ENCODE data around the gene BLOC1S6. TPM values are rescaled to one million over a fixed set of nuclear protein-coding genes. Genes with fewer than 3 reads are reported as not detected.

BLOC1S6 gene
- total RNA-seq, 5 donors from 2014 or later (not counting 1 experiment from before 2014, with no cell fraction given), result 37.5 to 59.5 (median 40.5) TPM

GRCh38 chr15:45634432-45635190 lies 47.4 kb downstream of the BLOC1S6 start, which contains the start of gene SQOR:
Gene SQOR (plus strand): TSS chr15:45635029. CDS start chr15:45658924, 23,895 bp downstream.
- H3K4me1 Mint-ChIP-seq, result peaks cover 38 to 48% (median 47%) of the 10 kb centered on the region in 3 donors
- no peaks in the 10 kb centered on the region for H3K9me3 Mint-ChIP-seq
- ATAC-seq (replicated peaks in 1 of 4) (peak; percentile 69 to 79 (median 74)), DNase-seq (peak; percentile 26 to 73 (median 53))
- Histone ChIP-seq H3K27ac (ENCODE audit: low read length) (peak within 1 kb of the TSS; percentile 79), H3K4me3 (ENCODE audit: control insufficient read depth in 1 of 2, extremely low read depth in 1 of 2, low read length in 1 of 2) (peak within 1 kb of the TSS; percentile 93 to 96), H3K27me3 (replicated peaks in 1 of 2; ENCODE audit: control insufficient read depth in 2 of 2, extremely low read depth in 1 of 2, insufficient read depth in 2 of 2, low read length in 1 of 2) (no peaks in the 10 kb centered on the region), H3K4me1 (ENCODE audit: control insufficient read depth in 1 of 2, extremely low read depth in 1 of 2, insufficient read depth in 2 of 2, low read length in 2 of 2) (peaks cover 15 to 39% of the 10 kb centered on the region in 2 experiments), H3K36me3 (ENCODE audit: control insufficient read depth in 2 of 2, extremely low read depth in 1 of 2, insufficient read depth in 1 of 2, low read length in 1 of 2) (no peaks in the 10 kb centered on the region), H3K9me3 (no peaks in the 10 kb centered on the region)
- peak within 1 kb of the TSS; percentile 93 to 99 (median 96) for H3K4me3 Mint-ChIP-seq
- H3K27me3 Mint-ChIP-seq, result no peaks in the 10 kb centered on the region
- peaks cover 6% of the 10 kb centered on the region for H3K36me3 Mint-ChIP-seq
- WGBS (ENCODE audit: insufficient coverage), result 2% methylated on average over 53 of the region's 53 CpGs
- ChIA-PET CTCF (interaction anchor here (0.6 to 1.5 kb wide), 2 partner anchors 48 to 173 kb away, joined by 3 to 4 read pairs; partner anchors contain the start of gene BLOC1S6 (in 1 of the 2)), POLR2A (interaction anchor here in 1 of 2 donors (1.0 kb wide), 1 partner anchor 47 kb away, joined by 5 read pairs; the partner anchor contains the start of gene BLOC1S6)
- H3K27ac Mint-ChIP-seq, result peak within 1 kb of the TSS; percentile 97 to 98

- Mint-ChIP-seq H3K36me3 (peaks cover 9% of the 10 kb centered on the region), H3K27me3 (no peaks in the 10 kb centered on the region), H3K27ac (peak overlapping the region; percentile 97 to 98), H3K4me1 (peaks cover 44 to 54% (median 53%) of the 10 kb centered on the region in 3 donors), H3K4me3 (peak overlapping the region; percentile 93 to 99 (median 96)), H3K9me3 (no peaks in the 10 kb centered on the region)
- ChIA-PET POLR2A (interaction anchor here in 1 of 2 donors (1.0 kb wide), 1 partner anchor 48 kb away, joined by 5 read pairs; the partner anchor contains the start of gene BLOC1S6), CTCF (interaction anchor here in 1 of 2 donors (1.5 kb wide), 1 partner anchor 48 kb away, joined by 4 read pairs; the partner anchor contains the start of gene BLOC1S6)
- peaks cover 0 to 5% of the 10 kb centered on the region in 2 donors for H3K36me3 ChIP-seq (ENCODE audit: control insufficient read depth in 2 of 2, extremely low read depth in 1 of 2, insufficient read depth in 1 of 2, low read length in 1 of 2)
- peaks cover 15 to 39% of the 10 kb centered on the region in 2 experiments for H3K4me1 ChIP-seq (ENCODE audit: control insufficient read depth in 1 of 2, extremely low read depth in 1 of 2, insufficient read depth in 2 of 2, low read length in 2 of 2)
- DNase-seq, result peak; percentile 9 to 75 (median 54)
- ATAC-seq (replicated peaks in 1 of 4), result peak; percentile 58 to 67 (median 62)
- H3K27ac ChIP-seq (ENCODE audit: low read length), result peak overlapping the region; percentile 79
- H3K27me3 ChIP-seq (replicated peaks in 1 of 2; ENCODE audit: control insufficient read depth in 2 of 2, extremely low read depth in 1 of 2, insufficient read depth in 2 of 2, low read length in 1 of 2), result no peaks in the 10 kb centered on the region
- WGBS (ENCODE audit: insufficient coverage), result 0% methylated on average over 24 of the region's 29 CpGs
- peak overlapping the region; percentile 93 to 96 for H3K4me3 ChIP-seq (ENCODE audit: control insufficient read depth in 1 of 2, extremely low read depth in 1 of 2, low read length in 1 of 2)
- H3K9me3 ChIP-seq, result no peaks in the 10 kb centered on the region
These were observed 48.0 kb downstream of the BLOC1S6 start for GRCh38 chr15:45635191-45635638.

GRCh38 chr15:45635763-45636292 lies 48.6 kb downstream of the BLOC1S6 start:
- Histone ChIP-seq H3K4me3 (ENCODE audit: control insufficient read depth in 1 of 2, extremely low read depth in 1 of 2, low read length in 1 of 2) (peak overlapping the region; percentile 93 to 96), H3K4me1 (ENCODE audit: control insufficient read depth in 1 of 2, extremely low read depth in 1 of 2, insufficient read depth in 2 of 2, low read length in 2 of 2) (peaks cover 15 to 39% of the 10 kb centered on the region in 2 experiments), H3K27ac (ENCODE audit: low read length) (peak overlapping the region; percentile 79), H3K36me3 (ENCODE audit: control insufficient read depth in 2 of 2, extremely low read depth in 1 of 2, insufficient read depth in 1 of 2, low read length in 1 of 2) (peaks cover 0 to 7% of the 10 kb centered on the region in 2 donors), H3K27me3 (replicated peaks in 1 of 2; ENCODE audit: control insufficient read depth in 2 of 2, extremely low read depth in 1 of 2, insufficient read depth in 2 of 2, low read length in 1 of 2) (no peaks in the 10 kb centered on the region), H3K9me3 (no peaks in the 10 kb centered on the region)
- Mint-ChIP-seq H3K36me3 (peaks cover 9% of the 10 kb centered on the region), H3K9me3 (no peaks in the 10 kb centered on the region), H3K4me1 (peaks cover 45 to 61% (median 59%) of the 10 kb centered on the region in 3 donors), H3K27me3 (no peaks in the 10 kb centered on the region), H3K27ac (peak overlapping the region; percentile 97 to 98), H3K4me3 (peak overlapping the region; percentile 93 to 99 (median 96))
- DNase-seq, result no peak
- POLR2A ChIA-PET, result interaction anchor here in 1 of 2 donors (1.0 kb wide), 1 partner anchor 48 kb away, joined by 5 read pairs; the partner anchor contains the start of gene BLOC1S6
- CTCF ChIA-PET, result no interaction called here
- WGBS (ENCODE audit: insufficient coverage), result 17% methylated on average over 1 of the region's 17 CpGs
- ATAC-seq (replicated peaks in 1 of 4), result no peak

GRCh38 chr15:45637141-45637540 lies 50.0 kb downstream of the BLOC1S6 start:
- Mint-ChIP-seq H3K9me3 (no peaks in the 10 kb centered on the region), H3K27ac (peak overlapping the region; percentile 90 to 94), H3K36me3 (peaks cover 9% of the 10 kb centered on the region), H3K4me3 (peak overlapping the region; percentile 79 to 93 (median 84)), H3K4me1 (peaks cover 56 to 69% (median 67%) of the 10 kb centered on the region in 3 donors), H3K27me3 (no peaks in the 10 kb centered on the region)
- DNase-seq, result no peak
- no peak for ATAC-seq (replicated peaks in 1 of 4)
- ChIA-PET CTCF (interaction anchor here in 1 of 2 donors (0.6 to 1.5 kb wide), 9 partner anchors 23 to 430 kb away, joined by 3 to 6 read pairs (median 4); partner anchors contain the start of gene BLOC1S6), POLR2A (interaction anchor here (0.6 to 1.0 kb wide), 7 partner anchors 10 to 1883 kb away, joined by 3 to 5 read pairs (median 3); partner anchors contain the start of gene BLOC1S6 (in 1 of the 2))
- peaks cover 0 to 7% of the 10 kb centered on the region in 2 donors for H3K36me3 ChIP-seq (ENCODE audit: control insufficient read depth in 2 of 2, extremely low read depth in 1 of 2, insufficient read depth in 1 of 2, low read length in 1 of 2)
- peak overlapping the region; percentile 69 for H3K27ac ChIP-seq (ENCODE audit: low read length)
- no peaks in the 10 kb centered on the region for H3K27me3 ChIP-seq (replicated peaks in 1 of 2; ENCODE audit: control insufficient read depth in 2 of 2, extremely low read depth in 1 of 2, insufficient read depth in 2 of 2, low read length in 1 of 2)
- H3K4me1 ChIP-seq (ENCODE audit: control insufficient read depth in 1 of 2, extremely low read depth in 1 of 2, insufficient read depth in 2 of 2, low read length in 2 of 2), result peaks cover 15 to 39% of the 10 kb centered on the region in 2 experiments
- peak overlapping the region; percentile 32 to 46 for H3K4me3 ChIP-seq (ENCODE audit: control insufficient read depth in 1 of 2, extremely low read depth in 1 of 2, low read length in 1 of 2)
- no CpG with 5 or more reads among the region's 1 CpG for WGBS (ENCODE audit: insufficient coverage)
- no peaks in the 10 kb centered on the region for H3K9me3 ChIP-seq

- peak overlapping the region; percentile 32 to 46 for H3K4me3 ChIP-seq (ENCODE audit: control insufficient read depth in 1 of 2, extremely low read depth in 1 of 2, low read length in 1 of 2)
- no peaks in the 10 kb centered on the region for H3K27me3 Mint-ChIP-seq
- H3K4me1 ChIP-seq (ENCODE audit: control insufficient read depth in 1 of 2, extremely low read depth in 1 of 2, insufficient read depth in 2 of 2, low read length in 2 of 2), result peaks cover 15 to 39% of the 10 kb centered on the region in 2 experiments
- H3K4me1 Mint-ChIP-seq, result peaks cover 60 to 73% (median 68%) of the 10 kb centered on the region in 3 donors
- peak overlapping the region; percentile 90 to 94 for H3K27ac Mint-ChIP-seq
- CTCF ChIA-PET, result interaction anchor here (0.5 to 1.5 kb wide), 10 partner anchors 24 to 430 kb away, joined by 3 to 6 read pairs (median 4); partner anchors contain the start of gene BLOC1S6 (in 1 of the 2)
- WGBS (ENCODE audit: insufficient coverage), result 0% methylated on average over 2 of the region's 6 CpGs
- H3K36me3 Mint-ChIP-seq, result peaks cover 11% of the 10 kb centered on the region
- ATAC-seq (replicated peaks in 1 of 4), result peak; percentile 54 to 77 (median 64)
- POLR2A ChIA-PET, result interaction anchor here (0.6 to 1.0 kb wide), 7 partner anchors 10 to 1883 kb away, joined by 3 to 5 read pairs (median 3); partner anchors contain the start of gene BLOC1S6 (in 1 of the 2)
- H3K9me3 ChIP-seq, result no peaks in the 10 kb centered on the region
- H3K27me3 ChIP-seq (replicated peaks in 1 of 2; ENCODE audit: control insufficient read depth in 2 of 2, extremely low read depth in 1 of 2, insufficient read depth in 2 of 2, low read length in 1 of 2), result no peaks in the 10 kb centered on the region
- H3K27ac ChIP-seq (ENCODE audit: low read length), result peak overlapping the region; percentile 69
- H3K4me3 Mint-ChIP-seq, result peak overlapping the region; percentile 79 to 93 (median 84)
- H3K36me3 ChIP-seq (ENCODE audit: control insufficient read depth in 2 of 2, extremely low read depth in 1 of 2, insufficient read depth in 1 of 2, low read length in 1 of 2), result peaks cover 0 to 7% of the 10 kb centered on the region in 2 donors
- peak in 34 of 35 experiments; percentile 13 to 83 (median 43) for DNase-seq
- H3K9me3 Mint-ChIP-seq, result no peaks in the 10 kb centered on the region
These were observed 50.4 kb downstream of the BLOC1S6 start for GRCh38 chr15:45637552-45638033.
